Right lung (tissue), 5 donors: ENCODE measurements around the gene TLCD3A. TPM values are rescaled to one million over a fixed set of nuclear protein-coding genes. Genes with fewer than 3 reads are reported as not detected.
"Not testable (repeated sequence)": the region's sequence is repeated elsewhere in the genome, so short reads cannot be mapped to it uniquely, and the experiment has no call there.

Experiments used
- DNase-seq, 2 donors: peaks; one replicate each; pipeline ENCODE4 v3.0.0-alpha.2; 2013
- polyA plus RNA-seq, 5 donors: library from polyadenylated mRNA; unstranded; fragments of 120-200 nt; gene quantifications; one replicate each; pipeline versions ENCODE4 v1.2.1 to v1.2.3, GENCODE V29; 2013; ENCODE audit warnings: inconsistent platforms in 1 of 5, low replicate concordance in 1 of 5; ENCODE audit not compliant: insufficient read length in 5 of 5, insufficient read depth in 1 of 5

The TLCD3A gene
- polyA plus RNA-seq, 5 donors = 28.4 to 42.5 (median 33.0) TPM

DNA sequence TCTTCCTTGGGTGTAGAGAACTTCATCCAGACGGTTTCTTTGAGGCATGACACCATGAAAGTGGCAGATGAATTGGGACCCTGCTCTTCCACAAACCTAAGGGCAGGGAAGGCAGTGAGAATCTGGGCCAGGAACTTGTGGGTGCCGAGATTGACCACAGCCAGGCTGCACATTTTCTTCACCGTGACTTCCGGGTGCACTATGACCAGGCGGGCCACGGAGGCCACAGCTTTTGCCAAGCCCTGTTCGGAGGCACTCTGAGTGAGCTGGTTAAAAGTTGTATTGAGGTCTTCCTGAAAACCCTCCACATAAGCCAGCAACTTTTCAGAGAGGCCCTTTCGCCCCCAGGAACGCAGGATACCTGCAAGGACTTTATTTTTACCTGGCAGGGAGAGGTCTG, 13.8 kb downstream of the TLCD3A start:
- no peak for DNase-seq

DNA sequence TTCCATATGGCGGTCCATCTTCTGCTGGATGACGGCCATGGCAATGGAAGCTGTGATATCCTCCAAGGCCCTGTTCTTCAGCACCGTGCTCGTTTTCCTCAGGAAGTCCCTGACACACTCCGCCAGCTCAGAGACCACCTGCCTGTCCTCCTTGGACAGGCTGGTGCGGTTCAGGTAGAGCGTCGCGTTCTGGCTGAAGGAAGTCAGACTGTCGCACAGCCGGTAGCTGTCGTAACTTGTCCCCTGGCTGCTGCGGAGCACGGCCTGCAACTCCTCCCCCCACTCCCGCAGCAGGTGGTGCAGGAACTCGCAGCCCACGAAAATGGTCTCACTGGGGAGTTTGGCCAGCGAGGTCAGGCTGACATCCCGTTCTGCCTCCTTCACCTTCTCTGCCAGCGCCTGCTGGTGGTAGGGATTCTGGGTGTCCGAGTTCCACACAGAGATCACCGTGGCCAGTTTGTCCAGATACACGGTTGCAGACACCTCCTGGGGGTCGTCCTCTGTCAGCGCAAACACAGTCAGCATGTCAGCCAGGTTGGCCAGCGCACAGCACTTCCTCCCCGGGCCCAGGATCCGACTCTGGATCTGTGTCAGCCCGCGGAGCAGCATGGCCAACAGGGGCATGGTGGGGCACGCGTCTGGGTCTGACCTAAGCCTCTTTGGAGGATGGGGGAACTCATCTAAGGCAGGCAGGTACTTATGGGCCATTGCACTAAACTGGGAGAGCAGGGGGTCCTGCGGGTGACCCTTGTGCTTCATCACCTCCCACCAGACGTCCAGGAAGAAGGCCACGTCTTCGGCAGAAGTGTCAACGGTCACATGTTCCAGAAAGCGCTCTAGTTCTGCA, 14.6 kb downstream of the TLCD3A start:
- DNase-seq = no peak

DNA sequence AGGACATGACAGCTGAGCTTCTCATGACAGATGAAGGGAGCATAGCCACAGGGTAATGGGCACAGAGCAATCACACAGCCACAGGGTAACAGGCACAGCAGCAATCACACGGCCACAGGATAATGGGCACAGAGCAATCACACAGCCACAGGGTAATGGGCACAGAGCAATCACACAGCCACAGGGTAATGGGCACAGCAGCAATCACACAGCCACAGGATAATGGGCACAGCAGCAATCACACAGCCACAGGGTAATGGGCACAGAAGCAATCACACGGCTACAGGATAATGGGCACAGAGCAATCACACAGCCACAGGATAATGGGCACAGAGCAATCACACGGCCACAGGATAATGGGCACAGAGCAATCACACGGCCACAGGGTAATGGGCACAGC, 16.2 kb downstream of the TLCD3A start:
- DNase-seq = not testable (repeated sequence)

DNA sequence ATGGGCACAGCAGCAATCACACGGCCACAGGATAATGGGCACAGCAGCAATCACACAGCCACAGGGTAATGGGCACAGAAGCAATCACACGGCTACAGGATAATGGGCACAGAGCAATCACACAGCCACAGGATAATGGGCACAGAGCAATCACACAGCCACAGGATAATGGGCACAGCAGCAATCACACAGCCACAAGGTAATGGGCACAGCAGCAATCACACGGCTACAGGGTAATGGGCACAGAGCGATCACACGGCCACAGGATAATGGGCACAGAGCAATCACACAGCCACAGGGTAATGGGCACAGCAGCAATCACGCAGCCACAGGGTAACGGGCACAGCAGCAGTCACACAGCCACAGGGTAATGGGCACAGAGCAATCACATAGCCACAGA, 17.0 kb downstream of the TLCD3A start:
- DNase-seq = not testable (repeated sequence)

DNA sequence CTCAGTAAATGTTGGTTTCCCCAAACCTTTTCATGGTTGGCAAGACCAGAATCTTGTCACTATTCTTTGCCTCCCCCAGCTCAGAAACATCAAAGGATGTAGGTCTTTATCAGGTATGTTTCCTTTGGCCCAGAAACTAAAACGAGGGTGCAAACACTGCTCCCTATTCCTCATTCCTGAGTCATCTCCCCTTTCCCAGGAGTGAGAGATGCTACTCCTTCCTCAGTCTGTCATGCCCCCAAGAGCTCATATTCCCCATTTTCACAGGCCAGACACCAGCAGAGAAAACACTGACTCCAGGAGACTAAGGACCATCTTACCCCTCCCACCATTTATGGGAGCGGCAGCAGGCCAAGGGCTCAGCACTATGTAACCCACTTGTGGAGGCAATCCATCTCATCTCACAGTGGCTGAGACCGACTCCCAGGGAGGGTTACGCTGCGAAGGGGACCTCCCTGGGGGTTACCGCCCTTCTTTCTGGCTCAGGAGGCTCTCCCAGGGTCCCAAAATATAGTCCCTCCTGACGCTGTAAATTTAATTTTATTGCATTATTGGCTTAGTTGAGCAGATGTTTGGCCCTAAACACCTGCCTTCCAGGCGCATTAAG, 18.1 kb downstream of the TLCD3A start:
- no peak for DNase-seq

DNA sequence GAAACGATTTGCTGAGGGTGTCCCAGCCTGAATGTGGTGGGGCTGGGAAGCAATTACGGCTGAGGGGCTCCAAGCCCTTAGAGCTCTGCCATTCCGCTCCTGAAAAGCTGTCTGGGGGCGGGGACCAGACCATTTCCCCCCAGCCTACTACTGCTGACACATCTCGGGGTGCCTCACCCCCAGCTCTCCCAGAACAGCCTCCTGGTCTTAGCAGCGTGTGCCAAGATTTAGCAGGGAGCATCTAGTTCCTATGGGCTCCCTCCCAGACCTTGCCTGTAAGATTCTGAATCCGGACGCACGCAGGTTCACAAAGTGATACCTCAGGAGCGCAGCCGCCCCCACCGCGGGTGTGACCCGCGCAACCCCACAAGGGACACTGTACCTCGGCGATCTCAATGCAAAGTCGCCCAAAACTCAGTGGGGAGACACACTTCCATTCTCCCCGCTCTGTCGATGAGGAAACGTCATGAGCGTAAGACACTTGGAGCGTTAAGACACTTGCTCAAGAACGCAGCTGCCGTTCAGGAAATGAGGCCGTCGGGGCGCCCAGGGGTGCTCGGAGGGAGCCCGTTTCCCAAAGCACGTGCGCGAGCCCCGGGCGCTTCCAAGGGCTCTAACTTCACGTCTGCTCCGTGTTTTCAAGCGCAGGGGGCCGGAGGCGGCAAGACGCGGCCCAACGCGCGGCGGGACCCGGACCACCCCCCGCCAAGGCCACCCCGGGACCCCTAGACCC, 19.0 kb downstream of the TLCD3A start:
- DNase-seq = no peak

DNA sequence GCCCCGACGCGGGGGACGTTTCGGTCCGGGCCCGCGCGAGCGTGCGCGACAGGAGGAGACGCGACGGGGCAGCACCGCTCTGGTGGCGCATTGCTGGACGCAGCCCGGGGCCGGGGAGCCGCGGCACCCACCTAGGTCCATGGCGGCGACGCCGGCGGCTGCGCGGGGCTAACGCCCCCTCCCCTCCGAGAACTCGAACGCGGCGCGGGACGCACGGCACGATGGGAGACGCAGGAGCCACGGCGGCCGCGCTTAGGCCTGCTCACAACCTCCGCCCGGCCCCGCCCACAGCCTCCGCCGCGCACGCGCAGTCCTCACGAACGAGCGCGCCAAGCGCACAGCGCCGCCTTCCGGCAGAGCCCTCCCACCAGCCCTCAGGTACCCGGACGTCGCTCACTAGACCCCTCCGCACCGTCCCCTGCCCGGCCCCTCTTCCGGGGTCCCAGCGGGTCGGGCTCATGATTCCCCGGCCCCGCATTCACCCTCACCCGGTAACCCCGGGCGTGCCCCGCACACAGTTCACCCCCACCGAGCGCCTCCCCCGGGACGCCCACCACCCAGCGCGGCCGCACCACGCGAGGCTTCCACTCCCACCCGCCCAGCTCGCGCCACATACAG, 19.7 kb downstream of the TLCD3A start, which contains the start of gene GEMIN4:
TSS of gene GEMIN4 (minus strand) at position 263 of the 618 bp plus-strand sequence. CDS start at position 141, 122 bp downstream.
- peak; percentile 92 to 94 for DNase-seq

DNA sequence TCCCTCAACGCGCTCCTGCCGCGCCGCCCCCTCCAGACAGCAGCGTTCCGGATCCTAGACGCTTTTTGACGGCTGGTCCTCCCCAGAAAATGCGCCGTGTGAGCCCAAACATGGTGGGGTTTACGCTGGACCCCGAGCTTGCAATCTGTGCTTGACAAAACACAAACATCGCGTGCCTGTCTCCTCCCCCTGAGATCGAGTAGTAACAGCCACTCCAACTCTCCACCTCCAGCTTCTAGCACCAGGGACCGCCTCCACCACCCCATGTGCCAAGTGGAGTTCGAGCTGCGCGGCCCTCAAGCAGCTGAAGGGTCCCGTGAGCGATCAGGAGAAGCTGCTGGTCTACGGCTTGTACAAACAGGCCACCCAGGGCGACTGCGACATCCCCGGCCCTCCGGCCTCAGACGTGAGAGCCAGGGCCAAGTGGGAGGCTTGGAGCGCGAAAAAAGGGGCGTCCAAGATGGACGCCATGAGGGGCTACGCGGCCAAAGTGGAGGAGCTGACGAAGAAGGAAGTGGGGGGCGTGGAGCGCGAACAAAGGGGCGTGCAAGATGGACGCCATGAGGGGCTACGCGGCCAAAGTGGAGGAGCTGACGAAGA, 20.3 kb downstream of the TLCD3A start:
- DNase-seq = peak; percentile 76 to 79

DNA sequence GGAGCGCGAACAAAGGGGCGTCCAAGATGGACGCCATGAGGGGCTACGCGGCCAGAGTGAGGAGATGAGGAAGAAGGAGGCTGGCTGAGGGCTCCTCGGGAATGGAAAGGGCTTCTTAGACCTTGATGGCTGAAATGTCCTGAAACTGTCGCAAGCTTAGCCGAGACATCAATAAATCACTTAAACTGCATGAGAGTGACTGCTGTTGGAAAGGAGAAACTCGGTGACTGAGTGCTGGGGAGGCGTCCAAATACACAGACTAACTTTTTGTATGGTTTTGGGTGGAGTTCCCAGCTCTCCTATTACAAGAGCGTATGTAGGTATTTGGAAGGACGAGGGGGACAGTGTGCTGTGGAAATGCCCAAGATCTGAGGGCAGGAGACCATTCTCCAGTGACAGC, 21.0 kb downstream of the TLCD3A start:
- DNase-seq = no peak

DNA sequence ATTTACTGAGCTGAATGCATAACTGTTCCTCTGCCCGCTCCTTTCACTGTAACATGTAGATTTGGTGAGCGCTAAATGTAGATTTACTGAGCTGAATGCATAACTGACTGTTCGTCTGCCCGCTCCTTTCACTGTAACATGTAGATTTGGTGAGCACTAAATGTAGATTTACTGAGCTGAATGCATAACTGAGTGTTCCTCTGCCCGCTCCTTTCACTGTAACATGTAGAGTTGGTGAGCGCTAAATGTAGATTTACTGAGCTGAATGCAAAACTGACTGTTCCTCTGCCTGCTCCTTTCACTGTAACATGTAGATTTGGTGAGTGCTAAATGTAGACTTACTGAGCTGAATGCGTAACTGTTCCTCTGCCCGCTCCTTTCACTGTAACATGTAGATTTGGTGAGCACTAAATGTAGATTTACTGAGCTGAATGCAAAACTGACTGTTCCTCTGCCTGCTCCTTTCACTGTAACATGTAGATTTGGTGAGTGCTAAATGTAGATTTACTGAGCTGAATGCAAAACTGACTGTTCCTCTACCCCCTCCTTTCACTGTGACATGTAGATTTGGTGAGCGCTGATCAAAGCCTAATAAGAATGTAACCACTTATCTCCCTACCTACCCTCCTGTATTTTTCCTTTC, 23.0 kb downstream of the TLCD3A start:
- not testable (repeated sequence) for DNase-seq

DNA sequence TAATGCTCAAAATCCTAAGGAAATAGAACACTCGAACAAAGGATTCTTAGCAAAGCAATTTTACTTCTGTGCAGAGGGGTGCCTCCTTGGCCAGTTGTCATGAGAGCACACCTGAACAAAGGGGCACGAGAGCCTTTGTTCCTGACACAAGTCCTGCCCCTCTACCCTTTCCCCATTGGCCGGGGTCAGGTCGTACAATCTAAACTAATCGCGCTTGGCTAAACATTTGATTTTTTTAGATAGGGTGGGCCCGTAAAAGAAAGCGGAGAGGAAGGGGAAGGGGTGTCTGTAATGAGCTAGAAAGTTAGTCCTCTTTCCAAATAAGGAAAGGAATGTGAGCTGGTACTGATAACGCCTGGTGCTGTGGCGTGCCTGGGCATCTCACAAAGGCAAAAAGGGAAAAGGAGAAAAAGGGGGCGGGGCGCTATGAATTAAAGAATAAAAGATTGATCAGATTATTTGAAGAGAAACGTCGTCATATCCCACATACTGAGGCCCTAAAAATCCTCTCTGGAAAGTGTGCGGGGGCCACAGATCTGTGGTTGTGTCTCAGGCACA, 23.7 kb downstream of the TLCD3A start:
- DNase-seq = not testable (repeated sequence)

DNA sequence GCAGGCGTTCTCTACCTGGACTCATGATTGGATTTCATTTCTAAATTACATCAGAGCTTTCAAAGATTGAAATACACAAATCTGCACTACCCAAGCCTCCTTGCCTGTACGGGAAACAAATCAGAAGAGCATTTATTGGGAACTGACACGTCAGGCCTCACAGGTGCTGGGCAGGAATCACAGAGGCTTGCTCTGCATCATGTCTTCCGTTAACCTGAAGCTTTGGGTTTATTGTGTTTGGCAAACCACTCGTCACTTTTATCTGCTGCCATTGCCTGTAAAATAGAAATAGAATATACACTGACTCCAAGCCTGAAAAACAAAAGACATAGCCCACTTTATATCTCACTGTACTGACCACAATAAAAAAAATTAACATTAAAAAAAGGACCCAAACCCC, 27.6 kb downstream of the TLCD3A start:
- no peak for DNase-seq

DNA sequence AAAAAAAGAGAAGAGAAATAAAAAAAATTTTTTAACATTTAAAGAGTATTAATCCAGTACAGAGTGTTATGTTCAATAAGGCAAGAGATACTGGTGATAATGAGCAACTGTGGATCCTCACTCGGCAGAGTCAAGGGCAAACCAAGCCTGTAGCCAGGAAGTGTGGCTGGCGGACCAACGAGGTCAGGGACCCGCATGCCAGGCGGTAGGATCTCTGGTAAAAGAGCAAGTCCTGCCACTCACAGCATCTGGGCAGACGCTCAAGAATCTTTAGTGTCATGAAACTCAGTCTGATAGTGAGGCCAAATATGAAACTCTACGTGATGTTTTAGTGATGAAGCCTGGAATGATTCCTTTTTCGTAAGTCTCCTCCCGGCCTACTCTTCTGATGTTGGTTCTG, 28.0 kb downstream of the TLCD3A start:
- DNase-seq = no peak

DNA sequence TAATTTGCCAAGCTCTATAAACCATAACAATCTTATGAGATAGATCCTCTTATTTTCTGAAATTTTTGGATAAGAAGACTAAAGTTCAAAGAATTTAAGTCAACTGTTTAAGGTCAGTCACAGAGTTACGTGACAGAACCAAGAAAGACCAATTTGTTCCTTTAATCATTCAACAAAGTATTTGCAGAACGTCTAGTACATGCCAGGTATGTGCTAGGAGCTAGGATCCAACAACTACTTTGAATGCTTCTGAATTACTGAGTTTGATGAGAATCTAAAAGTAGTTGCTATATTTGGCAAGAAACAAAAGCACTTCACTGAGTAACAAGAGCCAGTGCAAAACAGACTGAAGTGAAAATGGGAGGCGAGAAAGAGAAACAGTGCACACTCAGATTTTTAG, 34.7 kb downstream of the TLCD3A start:
- no peak for DNase-seq

DNA sequence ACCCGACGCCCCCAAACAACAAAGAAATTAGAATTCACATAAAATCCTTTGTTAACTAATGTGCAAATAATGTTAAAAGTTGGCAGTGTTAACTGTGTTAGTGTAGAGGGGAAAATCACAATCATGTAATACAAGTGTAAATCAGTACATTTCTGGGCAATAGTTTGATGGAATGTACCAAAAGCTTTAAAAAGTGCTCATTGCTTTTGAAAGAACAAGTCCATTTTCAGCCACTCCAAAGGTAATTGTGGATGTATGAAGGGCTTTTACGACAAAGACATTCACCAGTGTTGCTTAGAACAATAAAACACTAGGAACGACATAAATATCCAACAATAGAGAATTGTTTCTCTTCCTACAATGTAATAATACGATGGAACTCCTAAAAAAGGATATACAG, 40.6 kb downstream of the TLCD3A start:
- no peak for DNase-seq

DNA sequence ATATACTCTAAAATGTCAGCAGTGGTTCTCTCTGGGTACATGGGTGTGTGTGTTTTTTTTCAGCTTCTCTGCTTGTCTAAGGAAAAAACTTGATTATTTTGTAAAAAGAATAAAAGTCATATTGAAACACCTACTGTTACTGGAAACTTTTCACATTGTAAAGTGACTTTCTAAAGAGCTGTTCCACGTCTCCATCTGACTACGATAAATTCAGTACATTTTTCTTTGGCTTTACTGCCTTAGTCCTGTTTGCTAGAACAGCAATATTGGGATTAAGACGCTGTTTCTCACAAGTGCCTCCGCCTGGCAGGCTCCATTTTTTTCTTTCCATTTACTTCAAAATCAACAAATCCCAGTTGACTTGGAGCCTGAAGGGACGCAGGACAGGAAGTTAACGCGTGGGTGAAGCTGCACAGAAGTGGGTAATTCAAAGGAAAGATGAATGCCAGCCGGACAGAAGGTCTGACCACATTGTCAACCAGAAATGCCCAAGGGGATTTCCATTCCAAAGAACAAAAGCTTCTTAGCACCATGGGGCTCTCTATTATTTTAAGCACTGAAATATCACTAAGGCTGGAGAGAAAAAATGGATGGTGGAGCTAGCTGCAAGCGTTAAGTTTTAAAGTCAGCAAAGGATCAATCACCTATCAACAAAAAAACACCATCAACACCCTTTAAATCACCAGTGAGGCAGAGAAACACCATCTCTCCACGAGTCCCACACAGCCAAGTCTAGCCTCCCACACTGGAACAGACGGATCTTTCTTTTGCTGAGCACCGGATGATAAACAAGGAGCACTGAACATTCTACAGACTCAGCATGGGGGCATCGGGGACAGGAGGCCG, 41.3 kb downstream of the TLCD3A start:
- DNase-seq = no peak

DNA sequence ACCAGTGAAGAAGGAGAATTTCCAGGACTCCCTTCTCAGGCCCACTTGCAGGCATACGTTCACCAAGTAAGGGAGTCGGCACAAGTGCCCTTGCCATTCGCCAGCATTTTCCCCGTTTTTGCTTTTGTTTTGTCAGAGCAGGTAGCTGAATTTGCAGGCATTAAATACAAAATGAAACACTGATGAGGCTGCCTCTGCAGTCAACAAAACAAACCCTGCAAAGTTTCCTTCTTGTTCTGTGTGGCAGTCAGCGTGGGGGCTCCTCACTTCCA, 41.9 kb downstream of the TLCD3A start:
- DNase-seq = no peak

DNA sequence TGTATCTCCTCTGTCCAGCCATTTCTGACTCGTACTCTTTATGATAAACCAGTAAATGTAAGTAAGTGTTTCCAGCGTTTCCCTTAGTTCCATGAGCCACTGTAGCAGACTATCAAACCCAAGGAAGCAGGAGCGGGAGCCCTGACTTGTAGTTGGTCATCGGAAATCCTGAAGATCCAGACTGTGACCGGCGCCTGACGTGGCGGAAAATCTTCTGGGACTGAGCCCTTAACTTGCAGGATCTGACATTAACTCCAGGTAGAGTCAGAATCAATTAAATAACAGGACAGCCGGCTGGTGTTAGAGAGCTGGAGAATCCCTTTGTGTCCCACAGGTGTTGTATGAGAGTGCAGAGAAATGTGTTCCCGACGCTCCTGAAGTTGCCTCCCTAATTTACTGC, 45.7 kb downstream of the TLCD3A start:
- no peak for DNase-seq

DNA sequence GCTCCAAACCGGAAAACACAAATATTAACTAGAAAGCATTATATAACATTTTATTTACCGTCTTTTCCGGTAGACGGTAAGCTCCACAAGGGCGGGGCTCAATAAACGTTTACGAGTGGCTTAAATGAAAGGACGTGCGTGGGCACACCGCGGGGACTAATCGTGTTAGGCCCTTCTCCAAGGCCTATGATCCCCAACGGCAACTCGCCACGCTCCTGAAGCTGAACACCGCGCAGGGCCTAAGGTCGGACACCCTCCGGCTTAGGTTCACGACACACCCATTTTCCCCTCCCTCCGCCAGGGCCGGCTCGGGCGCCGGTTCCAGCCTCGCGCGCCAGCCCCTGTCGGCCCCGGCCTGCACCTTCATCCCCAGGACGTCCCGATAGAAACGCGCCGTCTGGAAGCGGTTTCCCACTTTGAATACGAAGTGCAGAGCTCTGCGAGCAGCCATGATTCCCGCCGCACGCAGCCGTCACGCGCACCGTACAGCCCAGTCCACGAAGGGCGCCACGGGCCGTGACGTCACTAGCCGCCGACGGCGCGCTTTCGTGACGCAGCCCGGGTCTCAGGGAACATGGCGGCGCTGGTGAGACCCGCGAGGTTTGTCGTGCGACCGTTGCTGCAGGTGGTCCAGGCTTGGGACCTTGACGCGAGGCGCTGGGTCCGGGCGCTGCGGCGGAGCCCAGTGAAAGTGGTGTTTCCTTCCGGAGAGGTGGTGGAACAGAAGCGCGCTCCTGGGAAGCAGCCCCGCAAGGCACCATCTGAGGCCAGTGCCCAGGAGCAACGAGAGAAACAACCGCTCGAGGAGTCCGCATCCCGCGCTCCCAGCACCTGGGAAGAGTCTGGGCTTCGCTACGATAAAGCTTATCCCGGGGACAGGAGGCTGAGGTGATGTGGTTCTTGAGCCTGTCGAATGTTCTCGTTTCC, 49.7 kb downstream of the TLCD3A start, which contains the start of the genes GLOD4 and MRM3:
TSS of gene GLOD4 (minus strand) at position 476 of the 927 bp plus-strand sequence. CDS start at position 451, 25 bp downstream.
TSS of gene MRM3 (plus strand) at position 549 of the 927 bp plus-strand sequence. CDS start at position 575, 26 bp downstream.
- peak; percentile 91 to 92 for DNase-seq
